HEK293 (cell line): Measurements from ENCODE around the gene CTIF.

Experiments
- BCL11A ChIP-seq: fragments of 450-650 bp; formaldehyde crosslinking; IDR thresholded peaks from 2 replicates; pipeline ENCODE4 v1.5.1; 2016; ENCODE audit warnings: low read depth, missing biosample characterization, missing genetic modification characterization
- CTCF ChIP-seq: fragments of 450-650 bp; formaldehyde crosslinking; IDR thresholded peaks from 2 replicates; pipeline ENCODE4 v1.5.1; 2016; ENCODE audit warnings: missing biosample characterization, missing genetic modification characterization
- WT1 ChIP-seq: fragments of 450-650 bp; formaldehyde crosslinking; IDR thresholded peaks from 2 replicates; pipeline ENCODE4 v1.5.1; 2016; ENCODE audit warnings: missing biosample characterization, missing genetic modification characterization
- ZBTB20 ChIP-seq: fragments of 450-650 bp; formaldehyde crosslinking; IDR thresholded peaks from 2 replicates; pipeline ENCODE4 v1.5.1; 2016; ENCODE audit warnings: missing biosample characterization, missing genetic modification characterization
- ZBTB44 ChIP-seq: fragments of 450-650 bp; IDR thresholded peaks from 2 replicates; pipeline ENCODE4 v1.5.1; 2018; ENCODE audit warnings: missing biosample characterization, mild to moderate bottlenecking, missing genetic modification characterization
- ZNF239 ChIP-seq: fragments of 450-650 bp; formaldehyde crosslinking; IDR thresholded peaks from 2 replicates; pipeline ENCODE4 v1.5.1; 2016; ENCODE audit warnings: missing biosample characterization, missing genetic modification characterization
- ZNF24 ChIP-seq: fragments of 450-650 bp; formaldehyde crosslinking; IDR thresholded peaks from 2 replicates; pipeline ENCODE4 v1.5.1; 2016; ENCODE audit warnings: missing biosample characterization, missing genetic modification characterization
- ZNF274 ChIP-seq, 2 experiments: fragments of 200-500 bp in 1 of 2; fragments of 450-650 bp in 1 of 2; sonication (Bioruptor generic) in 1 of 2; formaldehyde crosslinking in 1 of 2; IDR thresholded peaks; 2 replicates each; pipeline versions ENCODE4 v1.5.1 to v1.6.1; 2014 to 2016; ENCODE audit warnings: borderline replicate concordance in 1 of 2, inconsistent platforms in 1 of 2, low read length in 1 of 2, missing biosample characterization in 1 of 2, missing genetic modification characterization in 1 of 2
- ZNF292 ChIP-seq: fragments of 450-650 bp; formaldehyde crosslinking; IDR thresholded peaks from 2 replicates; pipeline ENCODE4 v1.5.1; 2016; ENCODE audit warnings: low read depth, missing biosample characterization, missing genetic modification characterization, borderline replicate concordance
- ZNF324 ChIP-seq: fragments of 450-650 bp; formaldehyde crosslinking; IDR thresholded peaks from 2 replicates; pipeline ENCODE4 v1.5.1; 2016; ENCODE audit warnings: missing biosample characterization, missing genetic modification characterization
- ZNF747 ChIP-seq: fragments of 450-650 bp; formaldehyde crosslinking; IDR thresholded peaks from 2 replicates; pipeline ENCODE4 v1.5.1; 2016; ENCODE audit warnings: missing biosample characterization, missing genetic modification characterization

GRCh38 chr18:48819276-48819675, 280.4 kb downstream of the CTIF start:
- no peak for TF ChIP-seq CTCF (tag by site-specific recombination)
- no peak for TF ChIP-seq ZNF324 (tag by site-specific recombination)
- TF ChIP-seq ZBTB20: no peak
- TF ChIP-seq ZBTB44 (tag by site-specific recombination): no peak
- TF ChIP-seq ZNF274 (IDR thresholded peaks at IDR 0.05; ENCODE audit: low read length): no peak
- no peak for TF ChIP-seq ZNF274 (tag by site-specific recombination; IDR thresholded peaks at IDR 0.05; ENCODE audit: borderline replicate concordance)
- TF ChIP-seq ZNF747 (tag by site-specific recombination): no peak
- no peak for TF ChIP-seq ZNF239 (tag by site-specific recombination)
- TF ChIP-seq BCL11A: no peak
- TF ChIP-seq ZNF292: no peak
- TF ChIP-seq WT1: no peak
- no peak for TF ChIP-seq ZNF24
